Ishikawa (cell line): ENCODE results near the gene ADRB1.

Experiments
- CEBPB ChIP-seq: IDR thresholded peaks from 2 replicates; pipeline ENCODE4 v1.6.1; 2012
- CREB1 ChIP-seq: IDR thresholded peaks from 2 replicates; pipeline ENCODE4 v1.6.1; 2012; ENCODE audit warnings: low read depth
- EP300 ChIP-seq: IDR thresholded peaks from 2 replicates; pipeline ENCODE4 v1.6.1; 2012; ENCODE audit warnings: borderline replicate concordance
- FOXM1 ChIP-seq: IDR thresholded peaks from 2 replicates; pipeline ENCODE4 v1.6.1; 2012; ENCODE audit warnings: low read depth, borderline replicate concordance
- RAD21 ChIP-seq: IDR thresholded peaks from 2 replicates; pipeline ENCODE4 v1.6.1; 2012; ENCODE audit warnings: low read depth
- TAF1 ChIP-seq: IDR thresholded peaks from 2 replicates; pipeline ENCODE4 v1.6.1; 2012; ENCODE audit warnings: low read depth, mild to moderate bottlenecking
- TCF12 ChIP-seq: IDR thresholded peaks from 2 replicates; pipeline ENCODE4 v1.6.1; 2012; ENCODE audit warnings: low read depth
- YY1 ChIP-seq: IDR thresholded peaks from 2 replicates; pipeline ENCODE4 v1.6.1; 2012; ENCODE audit warnings: low read depth
- TF ChIP-seq, protein P1 (sequence below): IDR thresholded peaks from 2 replicates; pipeline ENCODE4 v1.6.1; 2012
- TF ChIP-seq, protein P2 (sequence below): IDR thresholded peaks from 2 replicates; pipeline ENCODE4 v1.6.1; 2012; ENCODE audit warnings: low read depth, mild to moderate bottlenecking
- TF ChIP-seq, protein P3 (sequence below): IDR thresholded peaks from 2 replicates; pipeline ENCODE4 v1.6.1; 2012

DNA sequence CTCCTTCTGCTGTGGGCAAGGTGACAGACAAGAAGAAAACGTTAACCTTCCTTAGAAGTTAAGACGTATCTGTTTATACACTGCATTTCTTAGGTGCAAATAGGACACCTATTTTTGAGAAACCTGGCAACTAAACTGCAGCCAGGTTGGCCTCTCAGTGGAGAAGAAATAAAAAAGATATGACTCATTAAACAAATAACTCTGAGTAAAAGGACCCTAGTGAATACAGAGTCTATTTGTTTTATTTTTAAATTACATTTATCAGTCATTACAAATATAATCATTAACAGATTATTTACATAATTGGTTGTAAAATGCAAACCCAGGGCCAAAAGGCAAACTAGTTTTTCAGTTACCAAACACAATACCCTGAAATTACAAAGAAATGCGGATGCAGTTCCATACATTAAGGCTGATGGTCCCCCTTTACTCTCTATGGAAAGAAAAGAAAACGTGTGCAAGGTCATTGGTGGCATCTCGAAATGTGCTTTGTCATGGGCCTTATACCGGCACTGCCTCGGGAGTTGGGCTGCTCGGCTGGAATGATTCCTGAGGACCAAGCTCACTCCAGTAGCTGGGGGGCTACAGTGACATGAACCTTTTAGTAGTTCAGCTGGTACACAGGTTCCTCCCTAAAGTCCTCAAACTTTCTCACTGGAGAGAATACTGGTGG lies 38.4 kb downstream of the ADRB1 start:
- TF ChIP-seq CEBPB, result no peak
- TF ChIP-seq, protein P1, sequence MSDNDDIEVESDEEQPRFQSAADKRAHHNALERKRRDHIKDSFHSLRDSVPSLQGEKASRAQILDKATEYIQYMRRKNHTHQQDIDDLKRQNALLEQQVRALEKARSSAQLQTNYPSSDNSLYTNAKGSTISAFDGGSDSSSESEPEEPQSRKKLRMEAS, result no peak
- no peak for TF ChIP-seq RAD21
- no peak for TF ChIP-seq YY1
- no peak for TF ChIP-seq EP300
- no peak for TF ChIP-seq FOXM1
- TF ChIP-seq, protein P2, sequence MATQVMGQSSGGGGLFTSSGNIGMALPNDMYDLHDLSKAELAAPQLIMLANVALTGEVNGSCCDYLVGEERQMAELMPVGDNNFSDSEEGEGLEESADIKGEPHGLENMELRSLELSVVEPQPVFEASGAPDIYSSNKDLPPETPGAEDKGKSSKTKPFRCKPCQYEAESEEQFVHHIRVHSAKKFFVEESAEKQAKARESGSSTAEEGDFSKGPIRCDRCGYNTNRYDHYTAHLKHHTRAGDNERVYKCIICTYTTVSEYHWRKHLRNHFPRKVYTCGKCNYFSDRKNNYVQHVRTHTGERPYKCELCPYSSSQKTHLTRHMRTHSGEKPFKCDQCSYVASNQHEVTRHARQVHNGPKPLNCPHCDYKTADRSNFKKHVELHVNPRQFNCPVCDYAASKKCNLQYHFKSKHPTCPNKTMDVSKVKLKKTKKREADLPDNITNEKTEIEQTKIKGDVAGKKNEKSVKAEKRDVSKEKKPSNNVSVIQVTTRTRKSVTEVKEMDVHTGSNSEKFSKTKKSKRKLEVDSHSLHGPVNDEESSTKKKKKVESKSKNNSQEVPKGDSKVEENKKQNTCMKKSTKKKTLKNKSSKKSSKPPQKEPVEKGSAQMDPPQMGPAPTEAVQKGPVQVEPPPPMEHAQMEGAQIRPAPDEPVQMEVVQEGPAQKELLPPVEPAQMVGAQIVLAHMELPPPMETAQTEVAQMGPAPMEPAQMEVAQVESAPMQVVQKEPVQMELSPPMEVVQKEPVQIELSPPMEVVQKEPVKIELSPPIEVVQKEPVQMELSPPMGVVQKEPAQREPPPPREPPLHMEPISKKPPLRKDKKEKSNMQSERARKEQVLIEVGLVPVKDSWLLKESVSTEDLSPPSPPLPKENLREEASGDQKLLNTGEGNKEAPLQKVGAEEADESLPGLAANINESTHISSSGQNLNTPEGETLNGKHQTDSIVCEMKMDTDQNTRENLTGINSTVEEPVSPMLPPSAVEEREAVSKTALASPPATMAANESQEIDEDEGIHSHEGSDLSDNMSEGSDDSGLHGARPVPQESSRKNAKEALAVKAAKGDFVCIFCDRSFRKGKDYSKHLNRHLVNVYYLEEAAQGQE, result no peak
- TF ChIP-seq TCF12, result no peak
- TF ChIP-seq CREB1, result no peak
- TF ChIP-seq TAF1, result no peak
- TF ChIP-seq, protein P3, sequence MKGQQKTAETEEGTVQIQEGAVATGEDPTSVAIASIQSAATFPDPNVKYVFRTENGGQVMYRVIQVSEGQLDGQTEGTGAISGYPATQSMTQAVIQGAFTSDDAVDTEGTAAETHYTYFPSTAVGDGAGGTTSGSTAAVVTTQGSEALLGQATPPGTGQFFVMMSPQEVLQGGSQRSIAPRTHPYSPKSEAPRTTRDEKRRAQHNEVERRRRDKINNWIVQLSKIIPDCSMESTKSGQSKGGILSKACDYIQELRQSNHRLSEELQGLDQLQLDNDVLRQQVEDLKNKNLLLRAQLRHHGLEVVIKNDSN, result no peak
